Activated CD4-positive, alpha-beta memory T cell treated with anti-CD3 and anti-CD28 coated beads for 36 hours (primary cell): ENCODE data around the gene GNLY. TPM values are rescaled to one million over a fixed set of nuclear protein-coding genes. Genes with fewer than 3 reads are reported as not detected.

Source experiments
- CTCF ChIA-PET: fragments of 350-600 bp; sonication (Branson Sonifier 250); formaldehyde crosslinking; loops from one replicate; lab custom pipeline; 2021; ENCODE audit warnings: antibody characterized with exemption, inconsistent platforms; lab: Charles Lee
- POLR2A ChIA-PET: fragments of 350-600 bp; sonication (Branson Sonifier 250); formaldehyde crosslinking; loops from one replicate; lab custom pipeline; 2021; ENCODE audit warnings: antibody characterized with exemption; lab: Charles Lee
- DNase-seq: peaks from one replicate; pipeline ENCODE4 v3.0.0-alpha.2; 2020
- H3K27ac Mint-ChIP-seq: one replicate; pipeline ENCODE4 v1.8.0; 2021; ENCODE audit warnings: mixed read lengths
- H3K27me3 Mint-ChIP-seq: one replicate; pipeline ENCODE4 v1.8.0; 2021; ENCODE audit warnings: mixed read lengths
- H3K36me3 Mint-ChIP-seq: one replicate; pipeline ENCODE4 v1.8.0; 2021; ENCODE audit warnings: mixed read lengths
- H3K4me1 Mint-ChIP-seq: one replicate; pipeline ENCODE4 v1.8.0; 2021; ENCODE audit warnings: low read depth, mixed read lengths
- H3K4me3 Mint-ChIP-seq: one replicate; pipeline ENCODE4 v1.8.0; 2021; ENCODE audit warnings: mild to moderate bottlenecking, mixed read lengths
- H3K9me3 Mint-ChIP-seq: one replicate; pipeline ENCODE4 v1.8.0; 2021; ENCODE audit warnings: mixed read lengths
- intact Hi-C: fragments of 100-400 bp; cut with micrococcal nuclease; formaldehyde crosslinking; loops from one replicate; pipeline ENCODE4 v1.15.1; 2023
- total RNA-seq, 2 experiments: library from RNA; stranded (reverse); gene quantifications; one replicate each; pipeline ENCODE4 v1.2.3, GENCODE V29; 2021

The GNLY gene
- total RNA-seq, 2 experiments from 2014 or later = 21.5 to 22.8 TPM

- POLR2A ChIA-PET = no interaction called here
- intact Hi-C loops = no loop called here
- no peaks in the 10 kb centered on the region for H3K9me3 Mint-ChIP-seq
- no peak overlapping the region for H3K4me3 Mint-ChIP-seq
- no peaks in the 10 kb centered on the region for H3K36me3 Mint-ChIP-seq
- CTCF ChIA-PET = interaction anchor here (0.6 to 1.1 kb wide), 2 partner anchors 17 to 81 kb away, joined by 3 read pairs; no protein-coding TSS in a partner anchor
- H3K4me1 Mint-ChIP-seq = no peaks in the 10 kb centered on the region
- peaks cover 10% of the 10 kb centered on the region for H3K27me3 Mint-ChIP-seq
- H3K27ac Mint-ChIP-seq = no peak overlapping the region
- DNase-seq = no peak
These were observed 38.4 kb downstream of the GNLY start for GRCh38 chr2:85732467-85733120.

GRCh38 chr2:85733121-85733960 is 39.2 kb downstream of the GNLY start:
- H3K27ac Mint-ChIP-seq = no peak overlapping the region
- no peak for DNase-seq
- H3K4me1 Mint-ChIP-seq = no peaks in the 10 kb centered on the region
- H3K27me3 Mint-ChIP-seq = peaks cover 11% of the 10 kb centered on the region
- intact Hi-C loops = no loop called here
- H3K9me3 Mint-ChIP-seq = no peaks in the 10 kb centered on the region
- CTCF ChIA-PET = interaction anchor here (2.0 kb wide), 1 partner anchor 81 kb away, joined by 10 read pairs; no protein-coding TSS in a partner anchor
- POLR2A ChIA-PET = no interaction called here
- H3K4me3 Mint-ChIP-seq = no peak overlapping the region
- no peaks in the 10 kb centered on the region for H3K36me3 Mint-ChIP-seq

- Mint-ChIP-seq H3K36me3 (no peaks in the 10 kb centered on the region), H3K27me3 (peaks cover 13% of the 10 kb centered on the region), H3K4me1 (no peaks in the 10 kb centered on the region), H3K4me3 (no peak overlapping the region), H3K9me3 (no peaks in the 10 kb centered on the region), H3K27ac (no peak overlapping the region)
- intact Hi-C loops = no loop called here
- CTCF ChIA-PET = interaction anchor here (1.1 to 2.0 kb wide), 2 partner anchors 80 to 93 kb away, joined by 3 to 10 read pairs; no protein-coding TSS in a partner anchor
- POLR2A ChIA-PET = no interaction called here
- no peak for DNase-seq
These were observed 39.9 kb downstream of the GNLY start for GRCh38 chr2:85734015-85734414.

GRCh38 chr2:85734942-85735608 is 40.9 kb downstream of the GNLY start:
- intact Hi-C loops = no loop called here
- peaks cover 10% of the 10 kb centered on the region for H3K27me3 Mint-ChIP-seq
- no peaks in the 10 kb centered on the region for H3K9me3 Mint-ChIP-seq
- H3K36me3 Mint-ChIP-seq = no peaks in the 10 kb centered on the region
- H3K4me1 Mint-ChIP-seq = no peaks in the 10 kb centered on the region
- H3K4me3 Mint-ChIP-seq = no peak overlapping the region
- ChIA-PET POLR2A (no interaction called here), CTCF (interaction anchor here (1.1 to 2.3 kb wide), 3 partner anchors 79 to 92 kb away, joined by 3 to 10 read pairs (median 10); no protein-coding TSS in a partner anchor)
- no peak for DNase-seq
- no peak overlapping the region for H3K27ac Mint-ChIP-seq

- H3K27me3 Mint-ChIP-seq = peaks cover 10% of the 10 kb centered on the region
- H3K36me3 Mint-ChIP-seq = no peaks in the 10 kb centered on the region
- ChIA-PET CTCF (interaction anchor here (1.3 to 2.3 kb wide), 2 partner anchors 78 to 98 kb away, joined by 3 to 10 read pairs; no protein-coding TSS in a partner anchor), POLR2A (no interaction called here)
- intact Hi-C loops = no loop called here
- H3K9me3 Mint-ChIP-seq = no peaks in the 10 kb centered on the region
- H3K4me1 Mint-ChIP-seq = no peaks in the 10 kb centered on the region
- no peak overlapping the region for H3K27ac Mint-ChIP-seq
- no peak for DNase-seq
- no peak overlapping the region for H3K4me3 Mint-ChIP-seq
These were observed 41.5 kb downstream of the GNLY start for GRCh38 chr2:85735691-85736090.

GRCh38 chr2:85736456-85737355 is 42.5 kb downstream of the GNLY start:
- no peaks in the 10 kb centered on the region for H3K4me1 Mint-ChIP-seq
- CTCF ChIA-PET = interaction anchor here (0.6 to 2.3 kb wide), 4 partner anchors 12 to 221 kb away, joined by 3 to 10 read pairs (median 4); no protein-coding TSS in a partner anchor
- no peaks in the 10 kb centered on the region for H3K9me3 Mint-ChIP-seq
- intact Hi-C loops = no loop called here
- POLR2A ChIA-PET = no interaction called here
- H3K36me3 Mint-ChIP-seq = no peaks in the 10 kb centered on the region
- H3K4me3 Mint-ChIP-seq = no peak overlapping the region
- no peak overlapping the region for H3K27ac Mint-ChIP-seq
- peaks cover 16% of the 10 kb centered on the region for H3K27me3 Mint-ChIP-seq
- DNase-seq = no peak

GRCh38 chr2:85737481-85737880 is 43.3 kb downstream of the GNLY start:
- no peak for DNase-seq
- ChIA-PET CTCF (interaction anchor here (0.6 to 2.3 kb wide), 5 partner anchors 9 to 257 kb away, joined by 3 to 10 read pairs (median 4); no protein-coding TSS in a partner anchor), POLR2A (no interaction called here)

GRCh38 chr2:85737961-85738360 is 43.8 kb downstream of the GNLY start:
- Mint-ChIP-seq H3K9me3 (no peaks in the 10 kb centered on the region), H3K27ac (no peak overlapping the region), H3K36me3 (no peaks in the 10 kb centered on the region), H3K4me1 (no peaks in the 10 kb centered on the region), H3K27me3 (peaks cover 24% of the 10 kb centered on the region), H3K4me3 (no peak overlapping the region)
- CTCF ChIA-PET = interaction anchor here (0.6 to 0.9 kb wide), 2 partner anchors 9 to 257 kb away, joined by 3 to 5 read pairs; no protein-coding TSS in a partner anchor
- no peak for DNase-seq
- POLR2A ChIA-PET = no interaction called here
- intact Hi-C loops = no loop called here

More at GRCh38 chr2:85737481-85737880, 43.3 kb downstream of the GNLY start:
- H3K4me1 Mint-ChIP-seq = no peaks in the 10 kb centered on the region
- intact Hi-C loops = no loop called here
- H3K27me3 Mint-ChIP-seq = peaks cover 21% of the 10 kb centered on the region
- no peaks in the 10 kb centered on the region for H3K36me3 Mint-ChIP-seq
- no peaks in the 10 kb centered on the region for H3K9me3 Mint-ChIP-seq
- H3K27ac Mint-ChIP-seq = no peak overlapping the region
- H3K4me3 Mint-ChIP-seq = no peak overlapping the region

GRCh38 chr2:85740193-85740592 is 46.0 kb downstream of the GNLY start:
- no peaks in the 10 kb centered on the region for H3K36me3 Mint-ChIP-seq
- no peaks in the 10 kb centered on the region for H3K4me1 Mint-ChIP-seq
- intact Hi-C loops = no loop called here
- H3K27me3 Mint-ChIP-seq = peaks cover 35% of the 10 kb centered on the region
- POLR2A ChIA-PET = no interaction called here
- no peak overlapping the region for H3K4me3 Mint-ChIP-seq
- no peak for DNase-seq
- CTCF ChIA-PET = interaction anchor here (0.6 to 4.3 kb wide), 4 partner anchors 9 to 561 kb away, joined by 3 to 29 read pairs (median 8); no protein-coding TSS in a partner anchor
- H3K27ac Mint-ChIP-seq = no peak overlapping the region
- H3K9me3 Mint-ChIP-seq = no peaks in the 10 kb centered on the region

GRCh38 chr2:85741211-85741832 is 47.2 kb downstream of the GNLY start:
- ChIA-PET POLR2A (no interaction called here), CTCF (interaction anchor here (0.7 to 4.3 kb wide), 5 partner anchors 8 to 86 kb away, joined by 3 to 29 read pairs (median 4); no protein-coding TSS in a partner anchor)
- Mint-ChIP-seq H3K27ac (no peak overlapping the region), H3K4me1 (no peaks in the 10 kb centered on the region), H3K4me3 (no peak overlapping the region), H3K36me3 (no peaks in the 10 kb centered on the region), H3K27me3 (peaks cover 38% of the 10 kb centered on the region), H3K9me3 (no peaks in the 10 kb centered on the region)
- intact Hi-C loops = no loop called here
- no peak for DNase-seq
